Thoracic aorta (tissue), 2 donors: ENCODE data around the gene PYGB. TPM values are rescaled to one million over a fixed set of nuclear protein-coding genes. Genes with fewer than 3 reads are reported as not detected.

ENCODE experiments used
- ATAC-seq: fragments of 150-250 bp; one replicate; pipeline ENCODE4 v1.8.0; 2017; ENCODE audit warnings: low read depth; ENCODE audit not compliant: insufficient number of reproducible peaks, low FRiP score
- DNase-seq: peaks from one replicate; pipeline ENCODE4 v3.0.0-alpha.2; 2020; ENCODE audit warnings: low spot score
- H3K27ac ChIP-seq, 2 donors: fragments of 200-600 bp; sonication (generic); 1 replicate in 1 of 2; 2 replicates in 1 of 2; pipeline ENCODE4 v1.5.1; 2016; ENCODE audit warnings: mild to moderate bottlenecking in 2 of 2, moderate library complexity in 2 of 2
- H3K27me3 ChIP-seq: fragments of 200-600 bp; sonication (generic); replicated peaks from 2 replicates; pipeline ENCODE4 v1.6.0; 2016; ENCODE audit warnings: mild to moderate bottlenecking; ENCODE audit not compliant: insufficient read depth
- H3K36me3 ChIP-seq: fragments of 200-600 bp; sonication (generic); one replicate; pipeline ENCODE4 v1.5.1; 2016
- H3K4me1 ChIP-seq, 2 donors: fragments of 200-600 bp; sonication (generic); 1 replicate in 1 of 2; 2 replicates in 1 of 2; pipeline versions ENCODE4 v1.5.1 to v1.6.0; 2016; ENCODE audit warnings: low read depth in 2 of 2, mild to moderate bottlenecking in 1 of 2; ENCODE audit not compliant: control insufficient read depth in 1 of 2
- H3K4me3 ChIP-seq: fragments of 200-600 bp; sonication (generic); 2 replicates; pipeline ENCODE4 v1.5.1; 2016; ENCODE audit warnings: mild to moderate bottlenecking
- H3K9me3 ChIP-seq: fragments of 200-600 bp; sonication (generic); 2 replicates; pipeline ENCODE4 v1.5.1; 2016
- CTCF ChIP-seq: fragments of 200-600 bp; sonication (generic); IDR thresholded peaks from one replicate; pipeline ENCODE4 v1.5.1; 2019; ENCODE audit warnings: antibody characterized with exemption
- total RNA-seq, 2 donors: library from RNA; depleted of rRNA; stranded (reverse); fragments of >200 nt; gene quantifications; one replicate each; pipeline versions ENCODE4 v1.1.0 to v1.2.3, GENCODE V29; 2016

PYGB gene
- total RNA-seq, 2 donors from 2014 or later, result 124 to 256 TPM

- TF ChIP-seq CTCF, result no peak
- Histone ChIP-seq H3K27ac (no peak overlapping the region), H3K4me3 (no peak overlapping the region), H3K36me3 (peaks cover 90% of the 10 kb centered on the region), H3K27me3 (no peaks in the 10 kb centered on the region), H3K4me1 (no peaks in the 10 kb centered on the region), H3K9me3 (no peaks in the 10 kb centered on the region)
- DNase-seq, result no peak
- no peak for ATAC-seq
Measured at GRCh38 chr20:25283221-25283951, 35.5 kb downstream of the PYGB start.

GRCh38 chr20:25284131-25284601, 36.3 kb downstream of the PYGB start:
- Histone ChIP-seq H3K36me3 (peaks cover 92% of the 10 kb centered on the region), H3K4me1 (no peaks in the 10 kb centered on the region), H3K4me3 (no peak overlapping the region), H3K27ac (no peak overlapping the region), H3K9me3 (no peaks in the 10 kb centered on the region), H3K27me3 (no peaks in the 10 kb centered on the region)
- DNase-seq, result no peak
- ATAC-seq, result no peak
- no peak for TF ChIP-seq CTCF

GRCh38 chr20:25285091-25285647, 37.3 kb downstream of the PYGB start:
- H3K27me3 ChIP-seq, result no peaks in the 10 kb centered on the region
- H3K4me3 ChIP-seq, result no peak overlapping the region
- H3K36me3 ChIP-seq, result peaks cover 84% of the 10 kb centered on the region
- DNase-seq, result no peak
- ATAC-seq, result no peak
- TF ChIP-seq CTCF, result no peak
- H3K4me1 ChIP-seq, result no peaks in the 10 kb centered on the region
- no peak overlapping the region for H3K27ac ChIP-seq
- H3K9me3 ChIP-seq, result no peaks in the 10 kb centered on the region

GRCh38 chr20:25285856-25286798, 38.2 kb downstream of the PYGB start:
- no peak overlapping the region for H3K4me3 ChIP-seq
- no peak overlapping the region for H3K27ac ChIP-seq
- H3K36me3 ChIP-seq, result peaks cover 83% of the 10 kb centered on the region
- no peak for DNase-seq
- H3K9me3 ChIP-seq, result no peaks in the 10 kb centered on the region
- no peaks in the 10 kb centered on the region for H3K27me3 ChIP-seq
- TF ChIP-seq CTCF, result no peak
- no peak for ATAC-seq
- no peaks in the 10 kb centered on the region for H3K4me1 ChIP-seq

- no peak for ATAC-seq
- H3K36me3 ChIP-seq, result peaks cover 83% of the 10 kb centered on the region
- no peak overlapping the region for H3K27ac ChIP-seq
Measured at GRCh38 chr20:25286917-25287316, 39.0 kb downstream of the PYGB start.

More at GRCh38 chr20:25286917-25287316, 39.0 kb downstream of the PYGB start:
- no peaks in the 10 kb centered on the region for H3K4me1 ChIP-seq
- no peak for TF ChIP-seq CTCF
- no peak overlapping the region for H3K4me3 ChIP-seq
- no peaks in the 10 kb centered on the region for H3K27me3 ChIP-seq
- no peaks in the 10 kb centered on the region for H3K9me3 ChIP-seq
- no peak for DNase-seq
